ENCODE data around the gene SHKBP1.
A peak's percentile ranks its signal among the peaks of the same experiment; 100 is the strongest.

Gene SHKBP1

DNA sequence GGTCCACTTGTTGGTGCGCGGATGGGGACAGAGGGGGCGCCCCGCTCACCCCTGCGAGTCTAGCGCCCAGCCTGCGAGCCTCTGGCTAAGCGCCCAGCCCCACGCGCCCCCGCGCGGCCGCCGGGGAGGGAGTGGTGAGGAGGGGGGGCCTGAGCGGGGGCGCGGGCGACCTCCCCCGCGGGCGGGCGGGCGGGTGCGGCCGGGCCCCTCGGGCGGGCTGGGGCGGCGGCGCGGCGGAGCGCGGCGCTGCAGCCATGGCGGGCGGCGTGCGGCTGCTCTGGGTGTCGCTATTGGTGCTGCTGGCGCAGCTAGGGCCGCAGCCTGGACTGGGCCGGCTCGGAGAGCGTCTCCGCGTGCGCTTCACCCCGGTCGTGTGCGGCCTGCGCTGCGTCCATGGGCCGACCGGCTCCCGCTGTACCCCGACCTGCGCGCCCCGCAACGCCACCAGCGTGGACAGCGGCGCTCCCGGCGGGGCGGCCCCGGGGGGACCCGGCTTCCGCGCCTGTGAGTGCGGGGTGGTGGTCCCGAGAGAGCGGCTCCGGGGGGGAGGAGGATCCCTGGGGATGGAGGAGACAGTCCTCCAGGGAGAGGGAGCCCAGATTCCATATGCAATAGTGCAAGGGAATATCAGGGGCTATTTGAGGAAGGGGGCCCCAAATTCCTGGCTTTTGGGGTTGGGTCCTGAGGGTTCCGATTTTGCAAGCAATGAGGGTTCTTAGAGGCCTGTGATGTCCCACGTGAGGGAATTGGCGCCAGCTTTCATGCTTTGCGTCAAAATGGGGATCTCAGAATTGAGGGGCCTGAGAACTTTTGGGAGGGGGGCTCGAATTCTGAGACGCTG is 24.7 kb downstream of the SHKBP1 start, which contains the start of gene LTBP4:
Gene LTBP4 (plus strand): TSS at position 236 of the 841 bp plus-strand sequence. CDS start 19 bp downstream, at position 255.
- no peak for DNase-seq

DNA sequence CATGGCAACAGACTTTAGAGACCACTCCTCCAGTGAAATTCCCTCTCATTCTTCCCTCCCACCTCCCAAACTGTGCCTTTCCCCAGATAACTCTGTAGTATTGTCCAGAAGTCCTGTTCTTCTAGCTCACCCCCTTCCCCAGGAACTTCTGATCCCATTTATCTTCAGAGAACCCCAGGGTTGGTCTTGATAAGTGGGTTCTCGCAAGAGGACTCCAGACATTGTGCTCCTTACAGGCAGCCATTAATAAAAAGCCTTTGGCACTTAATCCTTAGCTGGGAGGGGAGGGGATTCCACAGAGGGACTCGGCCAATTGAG is 26.4 kb downstream of the SHKBP1 start:
- no peak for DNase-seq

DNA sequence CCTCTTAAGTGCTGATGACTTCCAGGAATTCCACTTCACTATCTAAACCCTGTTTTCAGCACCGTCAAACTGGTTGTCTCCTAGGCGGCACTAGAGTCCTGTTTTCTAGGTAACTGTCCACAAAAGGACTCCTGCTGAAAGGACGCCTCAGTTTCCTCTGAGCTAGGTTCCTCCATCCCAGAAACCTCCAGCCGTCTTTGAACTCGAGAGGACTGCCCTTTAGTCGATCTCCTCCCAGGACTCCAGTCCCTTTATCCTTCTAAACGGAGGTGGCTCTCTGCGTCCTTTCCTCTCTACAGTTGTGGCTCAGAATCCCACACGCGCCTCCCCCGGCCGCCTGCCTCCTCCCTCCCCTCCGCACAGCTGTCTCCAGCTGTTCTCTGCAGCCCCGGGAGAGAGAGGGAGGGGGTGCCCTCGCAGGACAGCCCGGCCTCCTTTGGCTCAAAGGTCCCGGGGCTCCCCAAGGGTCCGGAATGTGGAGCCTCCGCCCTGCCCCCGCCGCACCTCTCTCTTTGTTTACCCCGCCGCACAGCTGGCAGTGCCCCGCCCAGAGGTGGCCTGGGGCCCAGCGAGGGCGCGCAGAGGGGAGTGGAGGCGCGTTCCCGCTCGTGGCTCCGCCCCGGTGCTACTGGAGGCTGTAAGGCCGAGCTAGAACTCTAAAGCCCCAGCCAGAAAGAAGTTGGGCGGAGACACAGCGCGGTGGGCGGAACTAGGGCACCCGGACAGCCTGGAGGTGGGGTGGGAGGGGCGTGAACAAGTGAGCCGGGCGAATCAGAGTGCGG is 26.9 kb downstream of the SHKBP1 start:
- peak; percentile 96 for DNase-seq

DNA sequence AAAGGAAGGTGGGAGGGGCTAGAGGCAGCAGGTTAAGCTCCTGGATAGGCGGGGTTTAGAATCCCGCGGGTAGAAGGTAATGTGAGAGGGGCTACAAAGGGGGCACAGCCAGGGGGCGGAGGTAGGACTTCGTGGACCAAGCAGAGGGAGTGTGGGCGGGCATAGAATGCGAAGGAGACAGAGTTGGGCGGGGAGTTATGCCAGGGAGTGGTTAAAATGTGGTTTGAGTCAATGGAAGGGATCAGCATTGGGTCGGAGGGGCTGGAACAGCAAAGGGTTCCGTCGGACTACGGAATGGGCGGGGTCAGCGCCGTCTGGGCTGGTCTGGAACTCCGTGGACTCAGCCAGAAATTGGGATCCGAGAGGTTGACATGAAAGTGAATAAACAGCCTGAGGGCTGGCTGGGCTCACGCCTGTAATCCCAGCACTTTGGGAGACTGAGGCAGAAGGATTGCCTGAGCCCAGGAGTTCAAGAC is 27.5 kb downstream of the SHKBP1 start:
- no peak for DNase-seq

DNA sequence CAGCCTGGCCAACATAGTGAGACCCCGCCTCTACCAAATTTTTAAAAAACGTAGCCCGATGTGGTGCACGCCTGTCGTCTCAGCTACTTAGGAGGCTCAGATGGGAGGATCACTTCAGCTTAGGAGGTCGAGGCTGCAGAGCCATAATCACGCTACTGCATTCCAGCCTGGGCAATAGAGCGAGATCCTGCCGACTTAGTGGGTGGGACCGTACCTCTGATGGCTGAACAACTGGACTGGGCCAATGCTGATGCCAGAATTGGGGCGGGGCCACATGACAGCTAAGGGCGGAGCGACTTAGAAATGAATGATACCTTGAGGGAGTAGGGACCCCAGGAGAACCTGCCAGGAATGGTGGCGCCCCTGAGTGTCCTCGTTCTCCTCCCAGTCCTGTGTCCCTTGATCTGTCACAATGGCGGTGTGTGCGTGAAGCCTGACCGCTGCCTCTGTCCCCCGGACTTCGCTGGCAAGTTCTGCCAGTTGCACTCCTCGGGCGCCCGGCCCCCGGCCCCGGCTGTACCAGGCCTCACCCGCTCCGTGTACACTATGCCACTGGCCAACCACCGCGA is 28.1 kb downstream of the SHKBP1 start:
- no peak for DNase-seq

GRCh38 chr19:40605216-40605971 is 28.7 kb downstream of the SHKBP1 start:
- DNase-seq: no peak

- DNase-seq: no peak
Measured at GRCh38 chr19:40607311-40608239, 30.9 kb downstream of the SHKBP1 start.

- no peak for DNase-seq
Measured at GRCh38 chr19:40608240-40608621, 31.6 kb downstream of the SHKBP1 start.

DNA sequence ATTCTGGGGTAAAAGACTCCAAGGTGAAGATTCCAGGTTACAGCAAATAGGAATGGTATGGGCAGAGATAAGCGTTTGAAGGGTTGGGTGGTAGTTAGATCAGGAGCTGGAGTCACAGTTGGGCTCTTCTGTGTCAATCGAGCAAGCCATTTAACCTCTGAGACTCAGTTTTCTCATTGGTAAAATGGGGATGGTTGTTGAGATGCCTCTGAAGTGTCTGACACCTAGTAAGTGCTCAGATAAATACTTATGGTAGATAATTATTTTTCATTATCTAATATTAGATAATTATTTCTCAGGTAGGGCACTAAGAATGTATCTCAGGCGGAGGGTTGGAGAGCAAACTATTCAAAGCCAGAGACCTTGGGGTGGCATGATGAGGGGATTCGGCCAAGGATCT is 32.3 kb downstream of the SHKBP1 start:
- no peak for DNase-seq

GRCh38 chr19:40609561-40610395 is 33.1 kb downstream of the SHKBP1 start:
- no peak for DNase-seq

- no peak for DNase-seq
Measured at GRCh38 chr19:40610396-40611064, 33.9 kb downstream of the SHKBP1 start.

DNA sequence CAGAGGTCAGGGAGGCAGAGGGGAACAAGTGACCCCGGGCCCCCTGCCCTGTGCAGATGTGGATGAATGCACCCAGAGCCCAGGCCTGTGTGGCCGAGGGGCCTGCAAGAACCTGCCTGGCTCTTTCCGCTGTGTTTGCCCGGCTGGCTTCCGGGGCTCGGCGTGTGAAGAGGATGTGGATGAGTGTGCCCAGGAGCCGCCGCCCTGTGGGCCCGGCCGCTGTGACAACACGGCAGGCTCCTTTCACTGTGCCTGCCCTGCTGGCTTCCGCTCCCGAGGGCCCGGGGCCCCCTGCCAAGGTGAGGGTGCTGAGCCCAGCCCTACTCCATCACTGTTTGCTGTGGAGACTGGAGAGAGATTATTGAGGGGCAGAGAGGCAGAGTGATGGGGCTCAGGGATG is 34.4 kb downstream of the SHKBP1 start:
- DNase-seq: no peak

- DNase-seq: no peak
Measured at GRCh38 chr19:40611900-40612698, 35.4 kb downstream of the SHKBP1 start.

GRCh38 chr19:40612831-40613689 is 36.4 kb downstream of the SHKBP1 start:
- no peak for DNase-seq

- no peak for DNase-seq
Measured at GRCh38 chr19:40613690-40614621, 37.3 kb downstream of the SHKBP1 start.

DNA sequence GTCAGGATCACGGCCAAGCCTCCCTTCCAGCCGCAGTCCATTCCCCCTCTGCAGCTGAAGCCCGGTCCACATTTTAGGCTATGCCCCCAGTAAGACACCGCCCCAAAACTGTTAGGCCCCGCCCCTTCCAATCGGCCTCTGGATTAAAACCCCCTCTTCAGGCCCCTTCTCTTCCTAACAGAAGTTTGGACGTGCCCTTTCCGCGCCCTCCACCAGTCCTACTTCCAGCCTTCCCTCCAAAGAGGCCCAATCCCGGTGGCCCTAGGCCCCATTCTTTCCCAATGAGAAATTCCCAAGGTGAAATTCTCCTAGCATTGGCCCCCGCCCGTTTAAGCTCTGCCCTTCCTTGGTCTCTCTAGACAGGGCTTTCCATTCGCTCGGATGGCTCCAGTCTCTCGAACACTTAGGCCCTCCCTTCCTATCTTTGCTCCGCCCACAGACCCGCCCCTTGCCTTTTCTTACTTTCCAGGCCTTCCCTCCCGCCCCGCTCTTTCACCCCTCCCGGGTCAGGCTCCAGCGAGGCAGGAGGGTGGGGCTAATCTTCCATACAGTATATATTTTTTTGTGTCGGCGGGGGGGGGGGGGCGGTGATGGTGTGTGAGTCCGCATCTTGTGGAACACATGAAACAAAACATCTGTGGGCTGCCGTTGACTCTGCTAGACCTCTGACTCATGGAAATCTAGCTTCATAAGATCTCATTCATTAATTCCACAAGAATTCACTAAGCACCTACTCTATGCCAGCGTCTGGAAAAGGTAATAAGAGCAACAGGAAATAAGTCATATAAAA is 38.1 kb downstream of the SHKBP1 start:
- DNase-seq: no peak
